Epidermal melanocyte (primary cell): ENCODE measurements around the gene CARM1.
"Not testable (repeated sequence)": the region's sequence is repeated elsewhere in the genome, so short reads cannot be mapped to it uniquely, and the experiment has no call there.

Source experiments
- DNase-seq: peaks from one replicate; pipeline ENCODE4 v3.0.0; 2011; ENCODE audit warnings: low spot score; ENCODE audit not compliant: insufficient read length

CARM1 gene

DNA sequence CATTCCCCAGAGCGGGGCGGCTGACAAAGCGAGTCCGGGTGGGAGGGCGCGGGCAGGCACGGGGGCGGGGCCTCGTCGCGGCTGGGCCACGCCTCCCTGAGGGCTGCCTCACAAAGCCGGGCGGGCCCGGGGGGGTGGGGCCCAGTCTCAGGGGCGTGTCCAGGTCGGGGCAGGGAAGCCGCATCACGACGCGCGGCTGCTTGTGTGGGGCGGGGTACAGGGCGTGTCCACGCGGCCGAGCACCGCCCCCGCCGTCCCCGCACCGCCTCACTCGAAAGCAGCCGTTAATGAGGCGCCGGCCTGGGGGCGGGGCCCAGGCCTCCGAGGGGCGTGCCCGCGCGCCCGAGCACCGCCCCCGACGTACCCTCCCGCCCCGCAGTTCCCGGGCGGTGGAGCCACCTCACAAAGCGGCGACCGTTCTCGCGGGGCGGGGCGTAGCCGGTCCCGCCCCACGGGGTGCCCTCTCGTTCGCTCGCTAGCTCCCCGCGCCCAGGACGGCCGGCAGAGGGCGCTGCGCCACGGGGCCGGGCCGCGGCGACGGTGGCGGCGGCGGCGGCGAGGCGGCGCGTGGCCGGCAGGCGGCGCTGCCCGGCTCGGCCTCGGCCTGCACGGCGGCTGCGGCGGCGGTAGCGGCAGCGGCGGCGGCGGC is at the start of gene CARM1:
TSS of gene CARM1 (plus strand) at position 599 of the 649 bp plus-strand sequence. CDS start 150 bp downstream, outside the sequence.
- peak; percentile 98 for DNase-seq

DNA sequence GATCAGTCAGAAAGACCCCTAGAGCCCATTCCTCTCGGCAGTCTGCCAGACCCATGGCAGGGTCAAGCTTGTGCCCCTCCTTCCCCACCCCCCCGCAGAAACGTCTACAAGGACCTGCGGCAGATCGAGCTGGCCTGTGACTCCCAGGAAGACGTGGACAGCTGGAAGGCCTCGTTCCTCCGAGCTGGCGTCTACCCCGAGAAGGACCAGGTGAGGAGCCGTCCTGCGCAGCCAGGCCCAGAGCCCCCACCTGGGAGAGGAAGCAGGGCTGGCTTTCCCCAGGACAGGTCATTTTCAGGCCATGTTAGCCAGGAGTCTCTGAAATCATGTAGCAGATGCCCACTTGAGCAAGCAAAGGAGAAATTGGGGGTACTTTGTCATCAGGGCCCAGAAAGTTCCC is 47.7 kb upstream of the CARM1 start:
- no peak for DNase-seq

DNA sequence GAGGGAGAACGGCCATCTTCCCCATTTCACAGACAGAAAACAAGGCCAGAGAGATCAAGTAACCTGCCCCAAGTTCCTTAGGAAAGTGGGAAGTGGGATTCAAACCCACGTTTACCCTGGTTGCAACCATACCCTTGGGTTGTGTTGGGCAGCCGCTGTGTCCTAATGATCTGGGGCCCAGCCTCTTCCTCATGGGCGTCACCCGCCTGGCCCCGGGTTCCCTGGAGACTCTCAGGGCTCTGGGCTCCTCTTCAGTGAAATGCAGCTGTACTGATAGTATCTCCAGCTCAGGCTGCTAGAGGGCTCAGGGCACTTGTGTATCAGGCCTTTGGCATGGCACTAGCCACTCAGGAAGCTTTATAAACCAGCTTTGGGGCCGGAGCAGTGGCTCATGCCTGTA is 45.1 kb upstream of the CARM1 start:
- DNase-seq = no peak

DNA sequence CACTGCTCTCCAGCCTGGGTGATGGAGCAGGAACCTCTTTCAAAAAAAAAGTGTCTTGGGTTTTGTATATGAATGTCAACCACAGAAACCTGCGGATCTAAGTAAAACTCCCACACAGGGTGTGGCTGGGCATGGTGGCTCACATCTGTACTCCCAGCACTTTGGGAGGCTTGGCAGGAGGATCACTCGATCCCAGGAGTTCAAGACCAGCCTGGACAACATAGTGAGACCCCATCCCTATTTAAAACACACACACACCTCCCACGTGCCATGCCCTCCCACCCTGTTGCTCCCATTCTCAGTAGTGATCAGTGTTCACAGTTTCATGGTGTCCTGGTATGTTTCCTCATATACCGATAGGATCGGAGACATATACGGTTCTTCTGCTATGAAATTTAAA is 44.5 kb upstream of the CARM1 start:
- DNase-seq = no peak

DNA sequence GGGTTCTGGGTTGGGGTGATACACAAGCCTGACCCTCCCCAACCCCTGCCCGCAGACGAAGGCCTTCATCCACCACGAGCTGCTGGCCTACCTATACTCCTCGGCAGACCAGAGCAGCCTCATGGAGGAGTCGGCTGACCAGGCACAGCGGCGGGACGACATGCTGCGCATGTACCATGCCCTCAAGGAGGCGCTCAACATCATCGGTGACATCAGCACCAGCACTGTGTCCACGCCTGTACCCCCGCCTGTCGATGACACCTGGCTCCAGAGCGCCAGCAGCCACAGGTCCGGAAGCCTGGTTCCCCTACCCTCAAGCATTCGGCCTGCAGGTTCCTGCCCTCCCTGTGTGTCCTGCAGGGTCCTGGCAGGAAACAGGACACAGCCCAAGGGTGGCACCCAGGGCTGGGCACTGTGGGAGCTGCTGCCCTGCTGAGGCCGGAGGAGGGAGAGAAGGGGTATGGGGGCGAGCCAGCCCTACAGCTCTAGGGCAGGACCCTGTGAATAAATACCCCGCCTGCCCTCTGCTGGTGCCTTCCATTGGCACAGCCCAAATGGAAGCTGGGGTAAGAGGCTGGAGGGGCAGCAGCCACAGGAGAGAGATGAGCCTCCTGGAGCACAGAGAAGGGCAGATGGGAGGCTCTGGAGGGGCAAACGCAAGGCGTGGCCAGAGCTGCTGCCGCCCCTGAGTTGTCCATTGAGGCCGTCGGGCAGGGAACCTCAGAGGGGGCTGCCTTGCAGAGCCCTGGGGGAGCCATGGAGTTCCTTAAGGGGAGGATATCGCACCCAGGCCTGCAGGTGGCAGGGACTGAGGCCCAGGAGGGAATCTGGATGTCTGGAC is 42.2 kb upstream of the CARM1 start:
- DNase-seq = no peak

DNA sequence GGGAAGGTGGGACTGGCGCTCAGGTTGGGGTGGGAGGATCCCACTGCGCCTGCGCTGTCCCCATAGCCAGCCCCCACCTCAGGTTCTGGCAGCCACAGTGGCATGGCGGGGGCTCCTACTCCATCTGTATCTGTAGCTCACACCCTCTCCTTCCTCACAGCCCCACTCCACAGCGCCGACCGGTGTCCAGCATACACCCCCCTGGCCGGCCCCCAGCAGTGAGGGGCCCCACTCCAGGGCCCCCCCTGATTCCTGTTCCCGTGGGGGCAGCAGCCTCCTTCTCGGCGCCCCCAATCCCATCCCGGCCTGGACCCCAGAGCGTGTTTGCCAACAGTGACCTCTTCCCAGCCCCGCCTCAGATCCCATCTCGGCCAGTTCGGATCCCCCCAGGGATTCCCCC is 41.4 kb upstream of the CARM1 start:
- DNase-seq = no peak

DNA sequence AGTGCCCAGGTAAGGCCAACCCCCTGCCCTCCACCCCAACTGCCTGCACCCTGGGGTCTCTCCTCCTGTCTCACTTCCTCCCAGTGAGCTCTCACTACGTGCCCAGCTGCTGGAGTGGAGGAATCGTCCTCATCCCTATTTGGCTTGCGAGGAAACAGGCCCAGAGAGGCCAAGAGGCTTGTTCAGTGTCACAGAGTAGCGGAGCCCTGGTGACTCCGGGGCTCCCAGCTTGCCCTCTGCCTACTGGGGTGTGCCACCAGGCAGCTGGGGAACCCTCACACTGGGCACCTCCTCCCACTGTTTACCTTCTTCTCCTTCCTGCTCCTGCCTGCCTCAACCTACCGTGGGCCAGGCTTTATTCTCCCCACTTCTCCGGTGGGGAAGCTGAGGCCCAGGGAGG is 41.0 kb upstream of the CARM1 start:
- no peak for DNase-seq

DNA sequence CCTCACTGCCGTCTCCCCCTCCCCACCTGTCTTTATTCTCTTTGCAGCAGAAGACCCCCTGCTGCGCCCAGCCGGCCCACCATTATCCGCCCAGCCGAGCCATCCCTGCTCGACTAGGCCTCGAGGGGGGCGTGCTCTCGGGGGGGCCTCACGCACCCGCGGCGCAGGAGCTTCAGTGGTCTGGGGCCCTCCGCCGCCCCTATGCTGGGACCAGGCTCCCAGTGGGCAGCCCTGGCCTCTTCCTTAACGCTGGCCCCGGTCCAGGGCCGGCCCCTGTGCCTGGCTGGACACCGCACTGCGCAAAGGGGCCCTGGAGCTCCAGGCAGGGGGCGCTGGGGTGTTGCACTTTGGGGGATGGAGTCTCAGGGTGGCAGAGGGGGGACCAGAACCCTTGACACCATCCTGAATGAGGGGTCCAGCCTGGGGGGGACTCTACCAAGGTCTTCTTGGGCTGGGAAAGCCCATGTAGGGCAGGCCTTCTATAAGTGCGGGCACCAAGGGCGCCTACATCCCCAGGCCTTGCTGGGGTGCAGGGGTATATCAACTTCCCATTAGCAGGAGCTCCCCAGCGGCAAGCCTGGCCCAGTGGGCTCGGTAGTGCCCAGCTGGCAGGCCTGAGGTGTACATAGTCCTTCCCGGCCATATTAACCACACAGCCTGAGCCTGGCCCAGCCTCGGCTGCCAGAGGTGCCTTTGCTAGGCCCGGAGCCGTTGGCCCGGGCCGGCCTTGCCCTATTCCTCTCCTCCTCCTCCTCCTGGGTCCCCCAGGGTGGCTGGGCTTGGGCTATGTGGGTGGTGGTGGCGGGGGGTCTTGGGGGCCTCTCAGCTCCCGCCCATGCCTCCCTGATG is 40.2 kb upstream of the CARM1 start:
- no peak for DNase-seq

DNA sequence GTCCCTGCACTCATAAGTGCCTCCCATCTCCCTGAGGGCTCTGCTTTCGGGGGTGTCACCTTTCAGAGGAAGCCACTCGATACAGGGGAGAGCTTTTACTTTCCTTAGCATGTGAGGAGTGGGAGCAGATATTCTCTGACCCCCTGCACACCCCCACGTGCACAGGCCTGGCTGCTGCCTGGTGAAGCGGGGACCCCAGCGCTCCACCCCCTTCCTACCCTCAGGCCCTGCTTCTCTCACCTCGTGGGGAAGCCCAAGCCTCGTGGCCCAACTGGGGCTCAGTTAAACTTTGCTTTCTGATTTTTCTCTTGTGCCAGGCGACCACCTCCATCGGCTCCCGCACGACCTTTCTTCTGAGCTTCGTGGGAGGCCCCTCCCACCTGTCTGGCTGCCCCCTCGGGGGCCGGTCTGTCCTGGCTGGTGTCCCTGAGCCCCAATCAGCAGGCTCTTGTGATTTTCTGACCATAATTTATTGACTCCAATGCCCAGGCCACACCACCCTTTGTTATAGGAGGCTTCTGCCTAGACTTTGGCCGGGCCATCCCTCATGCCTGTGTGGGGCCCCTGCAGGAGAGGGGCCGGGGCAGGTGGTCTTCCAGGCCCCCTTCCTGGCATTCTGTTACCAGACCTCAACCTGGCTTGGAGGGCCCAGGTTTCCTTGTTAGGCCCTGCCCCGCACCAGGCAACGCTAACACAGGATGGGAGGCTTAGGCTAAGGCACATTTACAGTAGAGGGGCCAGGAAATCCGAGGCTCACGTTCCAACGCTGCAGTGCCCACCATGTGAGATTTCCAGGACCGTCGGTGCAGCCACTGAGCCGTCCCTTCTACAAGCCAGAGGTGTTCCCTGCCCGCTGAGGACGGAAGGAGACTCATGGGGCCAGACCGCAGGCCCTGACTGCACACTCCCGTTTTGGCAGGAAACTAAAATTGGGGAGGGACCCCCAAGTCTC is 39.1 kb upstream of the CARM1 start:
- DNase-seq = no peak

DNA sequence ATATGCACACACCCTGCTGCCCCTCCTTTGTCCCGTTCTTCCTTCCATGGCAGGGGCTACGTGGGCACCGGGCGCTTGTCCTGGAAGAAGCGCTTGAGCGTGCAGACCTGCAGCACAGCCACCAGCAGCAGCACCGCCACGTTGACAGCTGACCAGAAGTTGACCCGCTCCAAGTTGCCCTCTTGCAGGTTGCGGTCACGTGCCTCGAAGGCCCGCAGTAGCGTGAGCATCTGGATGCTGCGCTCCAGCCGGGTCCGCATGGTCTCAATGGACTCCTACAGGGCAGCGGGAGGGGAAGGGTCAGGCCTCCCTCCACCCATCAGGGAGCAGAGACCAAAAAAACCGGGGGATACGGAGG is 38.4 kb upstream of the CARM1 start:
- no peak for DNase-seq

DNA sequence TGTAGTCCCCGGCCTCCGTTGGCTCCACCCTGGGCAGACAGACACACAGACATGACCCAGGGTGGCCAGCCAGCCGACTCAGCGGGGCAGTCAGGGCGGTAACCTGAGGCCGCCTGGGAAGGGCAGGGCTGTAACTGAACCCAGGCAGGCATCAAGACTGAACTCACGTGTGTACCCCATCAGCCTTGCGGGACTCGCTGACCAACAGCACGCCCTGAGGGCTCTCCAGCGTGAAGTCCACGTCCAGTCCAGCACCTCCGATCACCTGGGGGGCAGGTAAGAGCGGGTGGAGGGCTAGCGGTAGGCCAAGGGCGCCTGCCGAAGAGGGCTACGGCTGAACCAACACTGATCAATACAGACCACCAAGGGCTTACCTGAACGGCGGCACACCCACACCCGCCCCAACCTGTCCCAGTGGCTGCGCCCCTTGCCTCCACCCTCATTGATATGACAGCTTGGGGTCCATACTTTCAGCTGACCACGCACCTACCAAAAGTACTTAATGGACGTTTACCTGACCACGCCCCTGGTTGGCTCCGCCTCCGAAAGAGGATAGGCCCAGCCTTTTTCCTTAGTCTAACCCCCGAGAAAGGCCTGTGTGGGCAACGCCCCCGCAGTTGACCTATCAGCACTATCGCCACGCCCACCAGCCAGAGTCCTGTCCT is 36.1 kb upstream of the CARM1 start:
- peak; percentile 99 for DNase-seq

DNA sequence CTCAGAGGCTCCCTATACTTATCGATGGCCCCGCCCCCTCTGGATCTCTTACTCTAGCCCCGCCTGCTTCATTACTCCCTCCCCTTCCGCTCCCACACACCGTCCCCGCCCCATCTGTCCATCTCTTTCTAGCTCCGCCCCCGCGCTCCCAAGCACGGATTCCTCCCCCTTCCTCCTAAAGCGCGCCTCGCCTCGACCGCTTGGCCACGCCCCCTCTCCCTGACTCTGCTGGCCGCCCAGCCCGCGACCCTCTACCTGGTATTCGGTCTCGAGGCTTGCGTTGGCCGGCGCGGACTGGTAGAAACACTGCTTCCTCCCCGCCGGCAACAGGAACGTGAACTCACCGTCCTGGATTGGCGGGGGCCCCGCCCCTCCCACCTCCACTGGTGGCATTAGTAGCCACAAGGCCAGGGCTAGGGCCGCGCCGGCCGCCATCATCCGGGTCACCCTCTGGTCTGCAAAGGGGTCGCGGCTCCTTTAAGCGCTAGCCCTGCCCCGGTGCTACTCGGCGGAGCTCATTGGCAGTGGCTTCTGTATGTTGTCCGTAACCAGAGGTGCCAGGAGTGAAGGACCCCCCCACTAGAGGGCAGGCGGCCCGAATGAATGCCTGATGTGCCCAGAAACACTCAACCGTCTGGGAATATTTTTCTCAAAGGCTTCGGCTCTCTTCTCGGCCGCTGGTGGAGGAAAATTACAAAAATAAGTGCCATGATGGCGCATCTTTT is 35.4 kb upstream of the CARM1 start, which contains the start of gene TMED1:
TSS of gene TMED1 (minus strand) at position 459 of the 725 bp plus-strand sequence. CDS start at position 438, 21 bp downstream.
- peak; percentile 98 for DNase-seq

DNA sequence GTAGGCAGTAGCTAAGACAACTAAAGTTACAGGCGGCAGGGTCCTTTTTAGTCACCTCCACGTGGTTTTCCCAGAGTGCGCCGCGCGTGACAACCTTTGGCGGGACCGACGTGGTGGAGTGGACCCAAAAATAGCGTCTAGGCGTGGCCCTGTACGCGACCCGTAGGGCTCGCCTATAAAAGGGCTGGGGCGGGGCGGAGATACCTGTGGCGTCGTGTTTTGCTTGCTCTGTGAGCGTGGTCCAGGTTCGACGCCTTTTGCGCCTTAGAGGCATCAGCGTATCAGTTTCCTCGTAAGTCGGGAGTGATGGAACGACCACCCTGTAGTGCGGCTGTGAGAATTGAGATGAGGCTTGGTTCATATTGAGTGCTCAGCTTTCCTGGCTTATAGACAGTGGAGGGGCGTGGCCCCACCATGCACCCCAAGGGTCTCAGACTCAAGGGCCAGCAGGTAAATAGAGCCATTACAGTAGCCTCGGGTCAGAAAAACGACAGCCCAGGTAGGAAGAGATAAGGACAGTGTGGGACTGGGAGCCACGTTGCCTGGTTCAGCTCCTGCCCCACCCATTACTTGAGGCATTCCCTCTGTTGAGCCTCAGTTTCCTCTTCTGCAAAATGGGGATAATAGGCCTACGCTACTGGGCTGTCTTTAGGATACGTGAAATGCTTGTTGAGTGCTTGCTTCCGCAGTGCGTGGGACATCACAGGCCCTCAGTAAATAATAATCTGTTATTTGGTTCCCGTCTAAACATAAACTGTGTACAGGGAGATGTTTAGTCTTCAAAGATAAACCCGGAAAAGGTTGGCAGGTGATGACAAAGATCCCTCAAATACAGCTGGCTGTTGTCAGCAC is 34.6 kb upstream of the CARM1 start:
- DNase-seq = no peak

DNA sequence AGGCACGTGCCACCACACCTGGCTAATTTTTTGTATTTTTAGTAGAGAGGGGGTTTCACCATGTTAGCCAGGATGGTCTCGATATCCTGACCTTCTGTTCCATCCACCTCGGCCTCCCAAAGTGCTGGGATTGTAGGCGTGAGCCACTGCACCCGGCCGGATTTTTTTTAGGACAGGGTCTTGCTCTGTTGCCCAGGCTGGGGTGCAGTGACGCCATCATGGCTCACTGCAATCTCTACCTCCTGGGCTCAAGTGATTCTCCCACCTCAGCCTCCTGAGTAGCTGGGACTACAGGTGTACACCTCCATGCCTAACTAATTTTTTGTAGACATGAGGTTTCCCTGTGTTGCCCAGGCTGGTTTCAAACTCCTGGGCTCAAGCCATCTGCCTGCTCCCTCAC is 33.7 kb upstream of the CARM1 start:
- DNase-seq = not testable (repeated sequence)

DNA sequence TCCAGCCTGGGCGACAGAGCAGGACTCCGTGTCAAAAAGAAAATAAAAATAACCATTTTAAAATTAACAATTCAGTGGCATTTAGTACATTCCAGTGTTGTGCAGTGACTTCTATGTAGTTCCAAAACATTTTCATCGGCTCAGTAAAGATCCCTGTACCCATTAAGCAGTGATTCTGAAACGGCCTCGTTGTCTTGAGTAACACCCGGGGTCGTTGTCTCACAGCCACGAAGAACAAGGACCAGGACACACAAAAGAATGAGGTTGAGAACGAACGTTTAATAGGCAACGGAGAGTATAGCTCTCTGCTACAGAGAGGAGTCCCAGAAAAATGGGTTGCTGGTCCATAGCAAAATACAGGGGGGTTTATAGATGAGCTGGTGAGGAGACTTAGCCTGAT is 33.0 kb upstream of the CARM1 start:
- DNase-seq = no peak

DNA sequence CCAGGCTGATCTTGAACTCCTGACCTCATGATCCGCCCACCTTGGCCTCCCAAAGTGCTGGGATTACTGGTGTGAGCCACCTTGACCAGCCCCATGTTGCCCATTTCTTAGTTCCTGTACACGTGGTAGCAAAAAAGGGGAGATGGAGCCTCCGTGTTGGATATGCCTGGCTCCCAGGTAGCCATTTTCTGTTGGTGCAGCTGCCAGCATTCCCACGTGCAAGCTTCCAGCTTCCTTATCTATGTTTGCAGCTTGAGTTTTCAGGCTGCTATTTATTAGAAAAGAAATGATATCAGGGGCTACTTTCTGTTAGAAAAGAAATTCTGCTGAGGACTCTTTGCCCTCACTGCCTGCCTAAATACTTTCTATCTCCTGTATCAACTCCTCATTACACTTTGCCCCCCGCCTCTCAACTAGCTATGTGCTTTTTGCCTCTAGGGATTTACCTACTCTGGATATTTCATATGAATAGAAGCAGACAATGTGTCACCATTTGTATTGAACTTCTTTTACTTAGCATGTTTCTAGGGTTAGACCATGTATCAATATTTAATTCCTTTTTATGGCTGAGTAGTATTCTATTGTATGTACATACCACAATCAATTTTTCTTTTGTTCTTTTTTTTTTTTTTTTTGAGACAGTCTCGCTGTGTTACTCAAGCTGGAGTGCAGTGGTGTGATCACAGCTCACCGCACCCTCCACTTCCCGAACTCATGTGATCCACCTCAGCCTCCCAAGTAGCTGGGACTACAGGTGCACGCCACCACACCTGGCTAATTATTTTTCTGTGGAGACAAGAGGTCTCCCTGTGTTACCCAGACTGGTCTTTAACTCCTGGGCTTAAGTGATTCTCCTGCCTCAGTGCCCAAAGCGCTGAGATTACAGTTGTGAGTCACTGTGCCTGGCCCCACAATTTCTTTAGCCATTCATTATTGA is 32.0 kb upstream of the CARM1 start:
- no peak for DNase-seq

DNA sequence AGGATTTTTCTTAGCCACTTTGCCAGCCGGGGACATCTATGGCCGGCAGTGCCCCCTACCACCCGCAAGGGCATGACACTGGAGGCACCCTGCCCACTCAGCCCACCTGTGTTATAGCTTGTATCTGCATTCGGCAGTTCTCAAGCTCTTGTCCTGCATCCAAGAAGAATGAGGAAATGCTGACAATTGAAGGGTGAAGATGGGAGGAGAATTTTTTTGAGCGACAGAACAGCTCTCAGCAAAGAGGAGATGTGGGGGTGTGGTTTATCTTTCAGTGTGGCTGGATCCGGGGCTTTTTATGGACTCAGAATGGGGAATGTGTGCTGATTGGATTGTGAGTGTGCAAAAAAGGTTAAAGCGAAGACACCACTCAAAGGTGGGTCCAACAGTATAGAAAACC is 28.6 kb upstream of the CARM1 start:
- no peak for DNase-seq
